Measurements from ENCODE around the gene BRICD5. TPM values are rescaled to one million over a fixed set of nuclear protein-coding genes. Genes with fewer than 3 reads are reported as not detected.

The BRICD5 gene
- total RNA-seq, 1 donor from 2014 or later = 5.2 TPM

DNA sequence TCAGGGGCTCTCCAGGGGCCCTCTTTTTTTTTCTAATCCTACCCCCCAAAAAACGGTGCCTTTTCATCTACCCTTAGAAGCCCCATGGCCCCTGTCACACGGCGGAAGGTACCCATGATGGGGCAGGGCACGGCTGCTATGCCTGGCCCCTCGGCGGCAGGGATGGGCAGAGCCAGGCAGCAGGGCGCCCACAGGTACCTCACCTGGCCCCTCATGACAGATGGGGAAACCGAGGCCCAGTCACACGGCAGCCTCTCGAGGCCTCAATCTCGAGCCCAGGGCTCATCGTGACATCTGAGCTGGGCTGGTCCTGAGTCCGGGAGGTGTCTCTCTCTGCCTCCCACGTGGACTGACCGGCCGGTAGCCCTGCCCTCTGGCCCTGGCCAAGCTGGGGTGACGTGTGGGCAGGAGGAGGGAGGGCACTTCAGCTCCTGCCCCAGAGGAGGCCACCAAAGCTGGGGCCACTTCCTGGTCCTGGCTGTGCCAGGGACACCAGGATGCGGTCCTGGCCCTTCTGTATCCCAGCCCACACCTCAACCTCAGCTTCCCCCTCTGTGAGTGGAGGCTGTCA is 43.5 kb downstream of the BRICD5 start:
- H3K9me3 ChIP-seq (ENCODE audit: low read depth) = no peaks in the 10 kb centered on the region
- DNase-seq (ENCODE audit: low spot score) = no peak
- no peak overlapping the region for H3K27ac Mint-ChIP-seq
- H3K4me3 Mint-ChIP-seq = no peak overlapping the region
- peaks cover 11% of the 10 kb centered on the region for H4K20me1 ChIP-seq (ENCODE audit: low read depth)
- no peak overlapping the region for H3K9ac ChIP-seq
- H3F3A ChIP-seq (ENCODE audit: low read depth) = peaks cover 5% of the 10 kb centered on the region
- H3K27ac ChIP-seq = no peak overlapping the region
- no peaks in the 10 kb centered on the region for H3K9me3 Mint-ChIP-seq
- H3K4me1 Mint-ChIP-seq = no peaks in the 10 kb centered on the region
- H3K4me1 ChIP-seq = no peaks in the 10 kb centered on the region
- H3K4me3 ChIP-seq = no peak overlapping the region
- no peak overlapping the region for H2AFZ ChIP-seq (replicated peaks)
- no peaks in the 10 kb centered on the region for H3K36me3 ChIP-seq
- TF ChIP-seq EZH2 (IDR thresholded peaks at IDR 0.05) = no peak
- TF ChIP-seq, protein P1, sequence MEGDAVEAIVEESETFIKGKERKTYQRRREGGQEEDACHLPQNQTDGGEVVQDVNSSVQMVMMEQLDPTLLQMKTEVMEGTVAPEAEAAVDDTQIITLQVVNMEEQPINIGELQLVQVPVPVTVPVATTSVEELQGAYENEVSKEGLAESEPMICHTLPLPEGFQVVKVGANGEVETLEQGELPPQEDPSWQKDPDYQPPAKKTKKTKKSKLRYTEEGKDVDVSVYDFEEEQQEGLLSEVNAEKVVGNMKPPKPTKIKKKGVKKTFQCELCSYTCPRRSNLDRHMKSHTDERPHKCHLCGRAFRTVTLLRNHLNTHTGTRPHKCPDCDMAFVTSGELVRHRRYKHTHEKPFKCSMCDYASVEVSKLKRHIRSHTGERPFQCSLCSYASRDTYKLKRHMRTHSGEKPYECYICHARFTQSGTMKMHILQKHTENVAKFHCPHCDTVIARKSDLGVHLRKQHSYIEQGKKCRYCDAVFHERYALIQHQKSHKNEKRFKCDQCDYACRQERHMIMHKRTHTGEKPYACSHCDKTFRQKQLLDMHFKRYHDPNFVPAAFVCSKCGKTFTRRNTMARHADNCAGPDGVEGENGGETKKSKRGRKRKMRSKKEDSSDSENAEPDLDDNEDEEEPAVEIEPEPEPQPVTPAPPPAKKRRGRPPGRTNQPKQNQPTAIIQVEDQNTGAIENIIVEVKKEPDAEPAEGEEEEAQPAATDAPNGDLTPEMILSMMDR (IDR thresholded peaks at IDR 0.05) = no peak
- no peak for TF ChIP-seq EZH2phosphoT487 (IDR thresholded peaks at IDR 0.05)
- no peaks in the 10 kb centered on the region for H3K27me3 ChIP-seq
- peaks cover 22% of the 10 kb centered on the region for H3K79me2 ChIP-seq (ENCODE audit: low read depth)
- no peak overlapping the region for H3K4me2 ChIP-seq
- H3K27me3 Mint-ChIP-seq (ENCODE audit: insufficient read depth, low read depth) = peaks cover 2% of the 10 kb centered on the region
- peaks cover 4% of the 10 kb centered on the region for H3K36me3 Mint-ChIP-seq

DNA sequence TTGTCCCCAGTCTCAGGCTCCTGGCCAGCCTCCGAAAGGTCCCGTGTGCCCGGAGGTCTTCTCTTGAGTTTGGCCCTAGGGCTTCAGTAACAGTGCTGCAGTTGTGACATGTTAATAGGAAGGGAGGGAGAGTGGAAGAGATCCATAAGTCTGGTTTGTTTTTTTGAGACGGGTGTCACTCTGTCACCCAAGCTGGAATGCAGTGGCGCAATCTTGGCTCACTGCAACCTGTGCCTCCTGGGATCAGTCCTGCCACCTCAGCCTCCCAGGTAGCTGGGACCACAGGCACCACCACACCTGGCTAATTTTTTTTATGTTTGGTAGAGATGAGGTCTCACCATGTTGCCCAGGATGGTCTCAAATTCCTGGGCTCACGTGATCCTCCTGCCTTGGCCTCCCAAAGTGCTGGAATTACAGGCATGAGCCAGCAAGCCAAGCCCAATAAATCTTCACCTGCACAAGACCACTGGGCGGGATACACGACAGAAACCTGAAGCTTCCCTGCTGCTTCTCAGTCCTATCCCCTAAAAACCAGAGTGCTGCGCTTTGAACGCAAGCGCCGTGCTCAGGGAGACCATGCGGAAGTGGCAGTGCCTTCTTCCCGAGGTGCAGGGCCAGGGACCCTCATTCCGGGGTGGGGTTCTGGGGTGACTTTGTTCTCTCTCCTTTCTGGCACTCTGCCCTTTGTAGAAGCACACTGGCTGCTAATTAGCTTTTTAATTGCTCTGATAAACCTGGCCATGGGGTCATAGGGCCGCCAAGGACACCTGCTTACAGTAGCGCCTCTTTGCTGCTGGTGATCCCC is 44.2 kb downstream of the BRICD5 start:
- no peak overlapping the region for H3K4me3 Mint-ChIP-seq
- peaks cover 29% of the 10 kb centered on the region for H3K79me2 ChIP-seq (ENCODE audit: low read depth)
- H3K4me3 ChIP-seq = no peak overlapping the region
- H3K4me1 Mint-ChIP-seq = no peaks in the 10 kb centered on the region
- H2AFZ ChIP-seq (replicated peaks) = no peak overlapping the region
- no peaks in the 10 kb centered on the region for H3K36me3 ChIP-seq
- no peak overlapping the region for H3K4me2 ChIP-seq
- H3K27me3 ChIP-seq = no peaks in the 10 kb centered on the region
- TF ChIP-seq, protein P1 (IDR thresholded peaks at IDR 0.05) = no peak
- TF ChIP-seq EZH2 (IDR thresholded peaks at IDR 0.05) (no peak), EZH2phosphoT487 (IDR thresholded peaks at IDR 0.05) (no peak)
- peaks cover 5% of the 10 kb centered on the region for H3F3A ChIP-seq (ENCODE audit: low read depth)
- no peaks in the 10 kb centered on the region for H3K9me3 Mint-ChIP-seq
- H3K36me3 Mint-ChIP-seq = peaks cover 2% of the 10 kb centered on the region
- H3K27ac Mint-ChIP-seq = no peak overlapping the region
- no peaks in the 10 kb centered on the region for H3K4me1 ChIP-seq
- H3K9me3 ChIP-seq (ENCODE audit: low read depth) = no peaks in the 10 kb centered on the region
- H4K20me1 ChIP-seq (ENCODE audit: low read depth) = peaks cover 17% of the 10 kb centered on the region
- no peak overlapping the region for H3K27ac ChIP-seq
- no peak overlapping the region for H3K9ac ChIP-seq
- no peak for DNase-seq (ENCODE audit: low spot score)
- H3K27me3 Mint-ChIP-seq (ENCODE audit: insufficient read depth, low read depth) = peaks cover 2% of the 10 kb centered on the region

DNA sequence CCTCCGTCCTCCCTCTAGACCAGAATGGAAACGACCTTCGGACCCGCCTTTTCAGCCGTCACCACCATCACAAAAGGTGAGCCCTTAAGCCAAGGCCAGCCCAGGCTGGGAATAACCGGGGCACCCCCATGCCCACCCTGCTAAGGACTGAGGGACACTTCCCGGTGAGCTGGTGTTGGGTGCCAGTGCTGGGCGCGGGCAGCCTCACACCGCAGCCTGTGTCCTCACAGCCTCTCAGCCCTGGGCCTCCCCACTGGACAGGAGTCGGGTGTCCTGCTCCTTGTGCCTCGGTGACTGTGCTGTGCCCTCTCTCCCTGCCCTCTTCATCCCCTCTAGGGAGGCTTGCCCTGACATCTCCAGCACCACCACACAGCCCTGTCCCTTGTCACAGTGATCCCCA is 44.8 kb downstream of the BRICD5 start:
- TF ChIP-seq, protein P1 (IDR thresholded peaks at IDR 0.05) = no peak
- no peak for TF ChIP-seq EZH2 (IDR thresholded peaks at IDR 0.05)
- TF ChIP-seq EZH2phosphoT487 (IDR thresholded peaks at IDR 0.05) = no peak
- no peak overlapping the region for H3K27ac Mint-ChIP-seq
- H3K9ac ChIP-seq = no peak overlapping the region
- H3K4me2 ChIP-seq = no peak overlapping the region
- no peaks in the 10 kb centered on the region for H3K9me3 ChIP-seq (ENCODE audit: low read depth)
- peaks cover 6% of the 10 kb centered on the region for H3F3A ChIP-seq (ENCODE audit: low read depth)
- no peak overlapping the region for H3K4me3 ChIP-seq
- peaks cover 2% of the 10 kb centered on the region for H3K36me3 Mint-ChIP-seq
- H3K9me3 Mint-ChIP-seq = no peaks in the 10 kb centered on the region
- no peak overlapping the region for H3K4me3 Mint-ChIP-seq
- peaks cover 21% of the 10 kb centered on the region for H4K20me1 ChIP-seq (ENCODE audit: low read depth)
- H3K79me2 ChIP-seq (ENCODE audit: low read depth) = peaks cover 35% of the 10 kb centered on the region
- H3K27me3 Mint-ChIP-seq (ENCODE audit: insufficient read depth, low read depth) = peaks cover 2% of the 10 kb centered on the region
- H3K27ac ChIP-seq = no peak overlapping the region
- H3K4me1 Mint-ChIP-seq = no peaks in the 10 kb centered on the region
- H2AFZ ChIP-seq (replicated peaks) = no peak overlapping the region
- no peaks in the 10 kb centered on the region for H3K27me3 ChIP-seq
- no peaks in the 10 kb centered on the region for H3K36me3 ChIP-seq
- DNase-seq (ENCODE audit: low spot score) = no peak
- no peaks in the 10 kb centered on the region for H3K4me1 ChIP-seq
